Measurements from ENCODE around the gene LCN6.

- no peak for TF ChIP-seq CTCF (IDR thresholded peaks at IDR 0.05)
- no peak for TF ChIP-seq POLR2A (IDR thresholded peaks at IDR 0.05)
Measured at GRCh38 chr9:136753371-136754058, 5.2 kb upstream of the LCN6 start.
